ENCODE measurements around the gene ZNF182. TPM values are rescaled to one million over a fixed set of nuclear protein-coding genes. Genes with fewer than 3 reads are reported as not detected.

The ZNF182 gene
- total RNA-seq: 1 to 10 TPM; 1.9 to 6.2 (median 3.4) TPM
- polyA plus RNA-seq: 1 to 10 TPM; 5.1 to 7.3 (median 6.5) TPM
- long read RNA-seq, donor 1: 0 reads
- long read RNA-seq, donor 2: 0 reads
- long read RNA-seq, donor 3: 0 reads
- long read RNA-seq, donor 4: 0 reads
- long read RNA-seq, donor 5, partial matches to known transcripts: 2 of 6 reads
- long read RNA-seq, donor 5, other reads (novel, unspliced or antisense): 2 of 6 reads
- long read RNA-seq, donor 6: 0 reads
- long read RNA-seq, donor 7: 0 reads
- long read RNA-seq, donor 8, partial matches to known transcripts: 0 of 1 reads
- long read RNA-seq, donor 8, other reads (novel, unspliced or antisense): 0 of 1 reads
- long read RNA-seq, donor 9: 0 reads
- long read RNA-seq, donor 10: 0 reads

DNA sequence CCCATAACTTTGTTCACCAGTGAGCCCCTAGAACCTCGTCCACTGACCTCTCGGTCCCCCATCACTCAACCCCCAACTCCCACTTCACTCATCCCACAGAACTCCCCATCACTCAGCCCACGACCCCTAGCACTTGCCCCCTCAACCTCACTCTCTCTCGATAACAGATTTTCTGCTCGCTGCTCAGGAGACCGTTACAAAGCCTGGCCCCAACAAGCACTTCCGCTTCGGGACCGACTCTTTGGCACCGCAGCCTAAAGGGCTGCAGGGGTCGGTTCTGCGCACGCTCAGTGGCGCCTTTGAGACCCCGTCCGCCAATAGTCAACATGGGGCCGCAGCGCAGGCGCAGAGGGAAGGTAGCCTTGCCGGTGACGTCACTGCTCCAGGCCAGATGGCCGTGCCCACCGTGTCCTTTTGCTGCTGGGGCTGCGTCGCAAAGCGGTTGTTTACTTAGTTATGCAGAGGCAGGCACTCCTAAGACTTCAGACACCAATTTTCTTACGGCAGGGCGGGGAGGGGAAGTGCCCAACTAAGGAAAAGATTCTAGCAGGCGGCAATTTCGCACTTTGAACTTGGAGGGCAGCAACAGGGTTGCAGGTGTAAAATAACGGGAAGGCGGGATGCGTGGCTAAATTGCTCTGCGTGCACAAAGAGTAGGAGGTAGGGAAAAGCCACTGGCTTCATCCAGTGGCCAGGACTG is at the start of gene ZNF182:
Gene ZNF182, minus strand, starts transcription at position 232 of the 700 bp plus-strand sequence. CDS start 1,380 bp downstream, outside the sequence.
- Histone ChIP-seq H3K9me3 (replicated peaks in 1 of 3) (no peaks in the 10 kb centered on the region), H3K4me3 (peak within 1 kb of the TSS in 3 of 4 donors; percentile 33 to 51 (median 36)), H3K27me3 (no peaks in the 10 kb centered on the region), H3K4me1 (replicated peaks in 1 of 2) (peaks cover 0 to 10% of the 10 kb centered on the region in 2 donors), H3K27ac (peak within 1 kb of the TSS in 4 of 5 donors; percentile 23 to 73 (median 42)), H3K36me3 (replicated peaks in 1 of 2) (no peaks in the 10 kb centered on the region)
- DNase-seq: peak; percentile 86 to 97 (median 93)
- 0 to 42% (median 16%) methylated on average over 7 to 34 of the region's 34 CpGs for WGBS, 4 donors
- peak in 1 of 6 experiments; percentile 1 for TF ChIP-seq CTCF (IDR thresholded peaks at IDR 0.05)
- peak; percentile 32 to 68 for TF ChIP-seq POLR2A (IDR thresholded peaks at IDR 0.05)
- intact Hi-C loops (cut with DNase I): no loop called here

- WGBS, 4 donors: 78 to 100% (median 88%) methylated on average over 4 to 5 of the region's 5 CpGs
- intact Hi-C loops (cut with DNase I): no loop called here
- H3K27ac ChIP-seq: peak overlapping the region in 1 of 5 donors; percentile 67
Observed at GRCh38 chrX:48046846-48047245, 43.1 kb upstream of the ZNF182 start.

DNA sequence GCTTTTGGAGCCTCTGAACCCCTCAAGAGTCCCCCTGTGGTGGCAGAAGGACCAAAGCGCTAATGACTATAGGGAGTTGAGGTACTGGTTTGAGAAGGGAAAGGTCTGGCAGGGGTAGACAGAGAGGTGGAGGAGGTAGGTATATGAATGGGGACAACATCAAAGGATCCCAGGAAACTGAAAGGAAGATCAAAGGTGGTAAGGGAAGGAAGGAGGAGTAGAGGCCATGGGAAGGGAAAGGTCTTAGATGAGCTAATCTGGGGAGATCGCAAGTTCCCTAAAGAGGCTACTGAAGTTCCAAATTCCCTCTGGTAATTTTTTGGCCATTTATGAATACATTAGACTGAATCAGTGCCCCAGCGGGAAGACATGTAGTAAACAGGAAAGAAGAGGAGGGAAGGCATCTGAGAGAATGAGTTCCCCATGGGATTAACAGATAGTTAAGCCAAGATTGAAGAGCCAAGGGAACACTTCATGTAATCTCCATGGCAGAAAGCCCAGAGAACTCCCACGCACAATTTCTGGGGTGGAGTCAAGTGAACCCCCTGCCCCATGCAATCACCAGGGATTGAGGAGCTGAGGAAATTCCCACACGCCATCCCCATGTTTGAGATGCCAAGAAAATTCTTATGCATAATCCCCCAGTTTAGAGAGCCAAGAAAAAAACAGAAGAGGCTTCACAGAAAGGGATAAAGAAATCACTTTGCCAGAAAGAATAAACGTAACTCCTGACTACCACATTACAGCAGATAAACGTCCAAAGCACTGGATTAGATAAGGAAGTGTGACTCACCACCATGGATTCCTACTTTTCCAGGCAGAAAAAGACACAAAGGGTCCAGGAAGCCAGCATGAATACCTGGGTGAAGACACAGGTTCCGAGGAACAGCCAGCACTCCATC is 41.9 kb upstream of the ZNF182 start:
- peak; percentile 23 to 70 (median 45) for DNase-seq
- intact Hi-C loops (cut with DNase I): no loop called here
- Histone ChIP-seq H3K9me3 (replicated peaks in 1 of 3) (no peaks in the 10 kb centered on the region), H3K4me3 (no peak overlapping the region), H3K4me1 (replicated peaks in 1 of 2) (no peaks in the 10 kb centered on the region), H3K27ac (peak overlapping the region in 2 of 5 donors; percentile 53 to 67), H3K27me3 (peaks cover 7% of the 10 kb centered on the region), H3K36me3 (replicated peaks in 1 of 2) (no peaks in the 10 kb centered on the region)
- TF ChIP-seq CTCF (IDR thresholded peaks at IDR 0.05) (no peak), POLR2A (IDR thresholded peaks at IDR 0.05) (no peak)
- 41 to 53% (median 49%) methylated on average over 7 to 8 of the region's 8 CpGs for whole genome bisulfite sequencing, 4 donors

More at GRCh38 chrX:48046846-48047245, 43.1 kb upstream of the ZNF182 start:
- Histone ChIP-seq H3K36me3 (replicated peaks in 1 of 2) (no peaks in the 10 kb centered on the region), H3K9me3 (replicated peaks in 1 of 3) (no peaks in the 10 kb centered on the region), H3K27me3 (peaks cover 7% of the 10 kb centered on the region), H3K4me3 (no peak overlapping the region), H3K4me1 (replicated peaks in 1 of 2) (no peaks in the 10 kb centered on the region)
- DNase-seq: no peak
- TF ChIP-seq POLR2A (IDR thresholded peaks at IDR 0.05) (no peak), CTCF (IDR thresholded peaks at IDR 0.05) (no peak)
